ENCODE data around the gene EFCAB11. TPM values are rescaled to one million over a fixed set of nuclear protein-coding genes. Genes with fewer than 3 reads are reported as not detected.

The EFCAB11 gene
- 1 to 10 TPM; 5.8 to 7.7 TPM for total RNA-seq
- long read RNA-seq, partial matches to known transcripts: 0 of 5 reads
- long read RNA-seq, other reads (novel, unspliced or antisense): 2 of 5 reads

- ATAC-seq (peak; percentile 84), DNase-seq (peak; percentile 95 to 97)
- intact Hi-C loops (cut with DNase I, micrococcal nuclease): no loop called here
Measured at GRCh38 chr14:89954070-89955021, at the start of gene EFCAB11. TSS of gene EFCAB11 (minus strand) at chr14:89954730. CDS start at chr14:89954660, 70 bp downstream.

GRCh38 chr14:90003526-90004307 is 49.2 kb upstream of the EFCAB11 start:
- ATAC-seq: no peak
- DNase-seq: no peak

GRCh38 chr14:90000935-90001334 is 46.4 kb upstream of the EFCAB11 start:
- no peak for ATAC-seq
- intact Hi-C loops (cut with DNase I, micrococcal nuclease): no loop called here
- DNase-seq: no peak

More at GRCh38 chr14:90003526-90004307, 49.2 kb upstream of the EFCAB11 start:
- intact Hi-C loops (cut with DNase I, micrococcal nuclease): no loop called here

GRCh38 chr14:89996963-89997362 is 42.4 kb upstream of the EFCAB11 start:
- no peak for ATAC-seq
- intact Hi-C loops (cut with DNase I, micrococcal nuclease): no loop called here
- DNase-seq: no peak

- ATAC-seq: no peak
- no peak for DNase-seq
- intact Hi-C loops (cut with DNase I, micrococcal nuclease): no loop called here
Measured at GRCh38 chr14:89992273-89992672, 37.7 kb upstream of the EFCAB11 start.

GRCh38 chr14:89990623-89991275 is 36.2 kb upstream of the EFCAB11 start:
- DNase-seq (no peak), ATAC-seq (no peak)
- intact Hi-C loops (cut with DNase I, micrococcal nuclease): no loop called here

- ATAC-seq: no peak
- DNase-seq: no peak
Measured at GRCh38 chr14:89990218-89990617, 35.7 kb upstream of the EFCAB11 start.

GRCh38 chr14:89988787-89989186 is 34.3 kb upstream of the EFCAB11 start:
- intact Hi-C loops (cut with DNase I, micrococcal nuclease): no loop called here
- DNase-seq: no peak
- ATAC-seq: no peak

More at GRCh38 chr14:89990218-89990617, 35.7 kb upstream of the EFCAB11 start:
- intact Hi-C loops (cut with DNase I, micrococcal nuclease): no loop called here

GRCh38 chr14:89987161-89987475 is 32.6 kb upstream of the EFCAB11 start:
- DNase-seq: no peak
- intact Hi-C loops (cut with DNase I, micrococcal nuclease): no loop called here
- ATAC-seq: no peak

- ATAC-seq: no peak
- intact Hi-C loops (cut with DNase I, micrococcal nuclease): no loop called here
- no peak for DNase-seq
Measured at GRCh38 chr14:89986462-89987160, 32.1 kb upstream of the EFCAB11 start.

- DNase-seq (no peak), ATAC-seq (no peak)
- intact Hi-C loops (cut with DNase I, micrococcal nuclease): no loop called here
Measured at GRCh38 chr14:89983375-89983774, 28.8 kb upstream of the EFCAB11 start.

GRCh38 chr14:89978656-89979055 is 24.1 kb upstream of the EFCAB11 start:
- no peak for DNase-seq
- intact Hi-C loops (cut with DNase I, micrococcal nuclease): no loop called here
- no peak for ATAC-seq

- intact Hi-C loops (cut with DNase I, micrococcal nuclease): no loop called here
- no peak for ATAC-seq
Measured at GRCh38 chr14:89977668-89978067, 23.1 kb upstream of the EFCAB11 start.

GRCh38 chr14:89973234-89973823 is 18.8 kb upstream of the EFCAB11 start:
- ATAC-seq: peak; percentile 88
- intact Hi-C loops (cut with DNase I, micrococcal nuclease): loop anchor here in 1 of 2 donors (5.0 kb wide), 1 partner anchor 264 kb away; no protein-coding TSS in a partner anchor
- DNase-seq: peak; percentile 49 to 70

More at GRCh38 chr14:89977668-89978067, 23.1 kb upstream of the EFCAB11 start:
- DNase-seq: no peak

GRCh38 chr14:89965839-89966238 is 11.3 kb upstream of the EFCAB11 start:
- intact Hi-C loops (cut with DNase I, micrococcal nuclease): no loop called here
- no peak for ATAC-seq

GRCh38 chr14:89963288-89963978 is 8.9 kb upstream of the EFCAB11 start:
- ATAC-seq: no peak
- no peak for DNase-seq
- intact Hi-C loops (cut with DNase I, micrococcal nuclease): no loop called here

More at GRCh38 chr14:89965839-89966238, 11.3 kb upstream of the EFCAB11 start:
- no peak for DNase-seq

- DNase-seq: no peak
- intact Hi-C loops (cut with DNase I, micrococcal nuclease): no loop called here
- no peak for ATAC-seq
Measured at GRCh38 chr14:89960914-89961313, 6.4 kb upstream of the EFCAB11 start.

Data from left colon (tissue), 2 donors.